PC-3 (cell line): ENCODE results near the gene NDUFA13. TPM values are rescaled to one million over a fixed set of nuclear protein-coding genes. Genes with fewer than 3 reads are reported as not detected.
A peak's percentile ranks its signal among the peaks of the same experiment; 100 is the strongest.

Experiments used
- ATAC-seq: fragments of 200-7000 bp; cut with Tn5 transposase; 2 replicates; pipeline ENCODE4 v1.9.1; 2020; ENCODE audit warnings: mild to moderate bottlenecking, moderate library complexity
- BruUV-seq: library from RNA; stranded (reverse); fragments of 400-500 nt; replicated peaks from 2 replicates; lab custom pipeline; 2021; lab: Mats Ljungman, UMichigan
- CTCF ChIA-PET: fragments of 300-600 bp; sonication (Branson Sonifier 250); formaldehyde crosslinking; loops from one replicate; lab custom pipeline; 2022; ENCODE audit warnings: antibody characterized with exemption; lab: Charles Lee
- POLR2A ChIA-PET: fragments of 300-600 bp; sonication (Branson Sonifier 250); formaldehyde crosslinking; loops from one replicate; lab custom pipeline; 2022; ENCODE audit warnings: antibody characterized with exemption; ENCODE audit not compliant: unreplicated experiment; lab: Charles Lee
- DNase-seq: peaks from one replicate; pipeline ENCODE4 v3.0.0-alpha.2; 2015
- H2AFZ ChIP-seq: fragments of 300-600 bp; sonication (generic); 2 replicates; pipeline ENCODE4 v1.6.0; 2016; ENCODE audit warnings: antibody characterized with exemption, low read length
- H3F3A ChIP-seq: fragments of 300-600 bp; sonication (generic); one replicate; pipeline ENCODE4 v1.6.0; 2017; ENCODE audit warnings: antibody characterized with exemption, low read length, control low read depth, mild to moderate bottlenecking; ENCODE audit not compliant: unreplicated experiment
- H3K27ac ChIP-seq: fragments of 300-600 bp; sonication (generic); 2 replicates; pipeline ENCODE4 v1.5.1; 2016; ENCODE audit warnings: mild to moderate bottlenecking, low read length
- H3K27me3 ChIP-seq: fragments of 300-600 bp; sonication (generic); 2 replicates; pipeline ENCODE4 v1.6.1; 2016; ENCODE audit warnings: low read length, mixed read lengths
- H3K36me3 ChIP-seq: fragments of 300-600 bp; sonication (generic); 2 replicates; pipeline ENCODE4 v1.6.1; 2016; ENCODE audit warnings: low read depth, mixed run types, low read length, mixed read lengths
- H3K4me1 ChIP-seq: fragments of 300-600 bp; sonication (generic); 2 replicates; pipeline ENCODE4 v1.5.1; 2016; ENCODE audit warnings: low read length; ENCODE audit not compliant: insufficient read depth
- H3K4me2 ChIP-seq: fragments of 300-600 bp; sonication (generic); 2 replicates; pipeline ENCODE4 v1.6.0; 2016; ENCODE audit warnings: low read length
- H3K4me3 ChIP-seq: fragments of 300-600 bp; sonication (generic); 2 replicates; pipeline ENCODE4 v1.5.1; 2016; ENCODE audit warnings: mild to moderate bottlenecking, low read length, mixed read lengths
- H3K79me2 ChIP-seq: fragments of 300-600 bp; sonication (generic); 2 replicates; pipeline ENCODE4 v1.6.1; 2017; ENCODE audit warnings: low read length, mixed read lengths
- H3K9ac ChIP-seq: fragments of 300-600 bp; sonication (generic); 2 replicates; pipeline ENCODE4 v1.6.0; 2016; ENCODE audit warnings: mild to moderate bottlenecking, low read length
- H3K9me2 ChIP-seq: fragments of 300-600 bp; sonication (generic); replicated peaks from 2 replicates; pipeline ENCODE4 v1.6.1; 2016; ENCODE audit warnings: mixed run types, low read length, mixed read lengths
- H3K9me3 ChIP-seq: fragments of 300-600 bp; sonication (generic); 2 replicates; pipeline ENCODE4 v1.6.1; 2016; ENCODE audit warnings: low read length, mixed read lengths
- H4K20me1 ChIP-seq: fragments of 300-600 bp; sonication (generic); 2 replicates; pipeline ENCODE4 v1.6.1; 2016; ENCODE audit warnings: low read length, mixed read lengths
- EZH2 ChIP-seq: fragments of 300-600 bp; sonication (generic); IDR thresholded peaks from one replicate; pipeline ENCODE4 v1.6.1; 2017; ENCODE audit warnings: antibody characterized with exemption, mild to moderate bottlenecking, low read length; ENCODE audit not compliant: unreplicated experiment
- EZH2phosphoT487 ChIP-seq: fragments of 300-600 bp; sonication (generic); IDR thresholded peaks from 2 replicates; pipeline ENCODE4 v1.6.1; 2018; ENCODE audit warnings: mild to moderate bottlenecking, antibody characterized with exemption, low read length, borderline replicate concordance
- intact Hi-C: fragments of 100-400 bp; cut with micrococcal nuclease; formaldehyde crosslinking; loops from 2 replicates; pipeline ENCODE4 v1.9.0; 2023
- total RNA-seq: library from RNA; depleted of rRNA; stranded (reverse); fragments of >200 nt; gene quantifications from 2 replicates; pipeline ENCODE4 v1.2.3, GENCODE V29; 2014
- TF ChIP-seq, protein P1 (sequence below): fragments of 300-600 bp; sonication (generic); conservative IDR thresholded peaks from 2 replicates; pipeline ENCODE4 v1.5.1; 2017; ENCODE audit warnings: antibody characterized with exemption, low read depth, mild to moderate bottlenecking, low read length

Gene NDUFA13
- total RNA-seq, 1 experiment from 2014 or later: 481 TPM

DNA sequence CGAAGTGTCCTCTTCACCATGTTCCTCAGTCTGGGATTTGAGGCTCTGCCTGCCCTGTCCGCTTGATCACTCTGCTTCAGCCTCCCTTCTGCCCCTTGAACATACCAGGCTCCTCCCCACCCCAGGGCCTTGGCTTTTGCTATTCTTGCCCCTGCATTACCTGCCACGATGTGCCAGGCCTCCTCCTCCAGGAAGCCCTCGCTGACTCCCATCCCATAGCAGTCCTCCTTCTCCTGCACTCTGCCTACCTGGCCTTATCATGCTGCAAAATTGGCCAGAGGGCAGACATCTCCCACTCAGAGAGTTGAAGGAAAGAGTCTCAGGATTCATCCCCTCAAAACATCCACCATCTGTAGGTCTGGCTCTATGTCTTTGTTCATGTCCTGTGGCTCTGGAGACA lies 14.9 kb downstream of the NDUFA13 start:
- ATAC-seq: no peak
- Histone ChIP-seq H2AFZ (no peak overlapping the region), H3K9ac (no peak overlapping the region), H3K4me3 (no peak overlapping the region), H3K4me2 (no peak overlapping the region), H3F3A (no peaks in the 10 kb centered on the region), H3K9me3 (no peaks in the 10 kb centered on the region), H4K20me1 (no peaks in the 10 kb centered on the region), H3K27me3 (no peaks in the 10 kb centered on the region), H3K9me2 (no peaks in the 10 kb centered on the region), H3K27ac (no peak overlapping the region), H3K36me3 (peaks cover 7% of the 10 kb centered on the region; the same call in 1 of the 2 replicates), H3K4me1 (no peaks in the 10 kb centered on the region), H3K79me2 (no peaks in the 10 kb centered on the region)
- intact Hi-C loops: loop anchor here (10.0 kb wide), 1 partner anchor 424 kb away; no protein-coding TSS in a partner anchor
- CTCF ChIA-PET: interaction anchor here (0.6 kb wide), 1 partner anchor 17 kb away, joined by 4 read pairs; no protein-coding TSS in a partner anchor
- DNase-seq: no peak
- TF ChIP-seq EZH2phosphoT487 (no peak), EZH2 (no peak)
- TF ChIP-seq, protein P1, sequence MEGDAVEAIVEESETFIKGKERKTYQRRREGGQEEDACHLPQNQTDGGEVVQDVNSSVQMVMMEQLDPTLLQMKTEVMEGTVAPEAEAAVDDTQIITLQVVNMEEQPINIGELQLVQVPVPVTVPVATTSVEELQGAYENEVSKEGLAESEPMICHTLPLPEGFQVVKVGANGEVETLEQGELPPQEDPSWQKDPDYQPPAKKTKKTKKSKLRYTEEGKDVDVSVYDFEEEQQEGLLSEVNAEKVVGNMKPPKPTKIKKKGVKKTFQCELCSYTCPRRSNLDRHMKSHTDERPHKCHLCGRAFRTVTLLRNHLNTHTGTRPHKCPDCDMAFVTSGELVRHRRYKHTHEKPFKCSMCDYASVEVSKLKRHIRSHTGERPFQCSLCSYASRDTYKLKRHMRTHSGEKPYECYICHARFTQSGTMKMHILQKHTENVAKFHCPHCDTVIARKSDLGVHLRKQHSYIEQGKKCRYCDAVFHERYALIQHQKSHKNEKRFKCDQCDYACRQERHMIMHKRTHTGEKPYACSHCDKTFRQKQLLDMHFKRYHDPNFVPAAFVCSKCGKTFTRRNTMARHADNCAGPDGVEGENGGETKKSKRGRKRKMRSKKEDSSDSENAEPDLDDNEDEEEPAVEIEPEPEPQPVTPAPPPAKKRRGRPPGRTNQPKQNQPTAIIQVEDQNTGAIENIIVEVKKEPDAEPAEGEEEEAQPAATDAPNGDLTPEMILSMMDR: no peak
- POLR2A ChIA-PET: no interaction called here
- BruUV-seq: no TSS peak

DNA sequence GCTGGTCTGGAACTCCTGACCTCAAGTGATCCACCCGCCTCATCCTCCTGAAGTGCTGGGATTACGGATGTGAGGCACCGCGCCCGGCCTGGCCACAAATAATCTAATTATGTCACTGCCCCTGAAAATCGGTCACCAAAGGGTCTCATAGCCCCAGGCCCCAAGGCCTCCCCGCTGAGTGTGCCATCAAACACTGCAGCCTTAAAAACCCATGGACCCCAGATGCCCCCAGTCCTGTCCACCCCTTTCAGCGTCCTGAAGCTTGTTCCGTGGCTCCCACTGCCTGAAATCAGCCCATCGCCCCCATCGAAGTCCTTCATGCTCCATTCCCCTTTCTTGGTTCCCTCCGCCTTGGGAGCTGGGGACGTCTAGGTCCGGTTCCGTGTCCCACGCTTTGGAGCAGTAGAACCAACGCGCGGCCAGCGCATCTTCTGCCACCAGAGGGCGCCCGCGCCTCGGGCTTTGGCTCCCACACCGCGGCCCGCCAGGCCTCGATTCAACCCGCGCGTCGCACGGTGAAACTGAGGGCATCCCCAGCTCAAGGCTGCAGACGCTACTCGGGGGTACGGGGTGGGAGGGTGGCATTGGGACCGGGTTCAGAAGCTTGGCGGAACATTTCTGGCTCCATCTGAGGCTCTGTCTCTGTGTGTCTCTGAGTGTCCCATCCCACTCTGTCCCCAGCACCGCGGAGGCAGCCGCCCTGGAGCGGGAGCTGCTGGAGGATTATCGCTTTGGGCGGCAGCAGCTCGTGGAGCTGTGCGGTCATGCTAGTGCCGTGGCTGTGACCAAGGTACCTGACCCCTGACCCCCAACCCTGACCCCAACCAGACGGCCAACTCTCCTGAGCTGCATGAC lies 16.2 kb downstream of the NDUFA13 start:
- Histone ChIP-seq H3K9ac (no peak overlapping the region), H3K4me1 (no peaks in the 10 kb centered on the region), H2AFZ (no peak overlapping the region), H3K79me2 (no peaks in the 10 kb centered on the region), H3K36me3 (peaks cover 6% of the 10 kb centered on the region; the same call in 1 of the 2 replicates), H3K27ac (no peak overlapping the region), H3K4me3 (no peak overlapping the region), H3K27me3 (no peaks in the 10 kb centered on the region), H3K9me2 (no peaks in the 10 kb centered on the region), H3K9me3 (no peaks in the 10 kb centered on the region), H3F3A (no peaks in the 10 kb centered on the region), H4K20me1 (no peaks in the 10 kb centered on the region), H3K4me2 (no peak overlapping the region; the same call in 1 of the 2 replicates)
- intact Hi-C loops: loop anchor here (1.0 to 10.0 kb wide), 2 partner anchors 111 to 423 kb away; partner anchors contain the start of gene GMIP
- peak; percentile 80 for ATAC-seq
- POLR2A ChIA-PET: interaction anchor here (0.7 kb wide), 1 partner anchor 290 kb away, joined by 19 read pairs; no protein-coding TSS in a partner anchor
- DNase-seq: peak; percentile 81
- TF ChIP-seq EZH2 (no peak), EZH2phosphoT487 (no peak)
- TF ChIP-seq, protein P1: peak; percentile 91
- no TSS peak for BruUV-seq
- CTCF ChIA-PET: interaction anchor here (1.1 kb wide), 1 partner anchor 112 kb away, joined by 3 read pairs; no protein-coding TSS in a partner anchor
